GM21723 (cell line): ENCODE measurements around the gene PSMB5.

Experiments
- ATAC-seq: cut with Tn5 transposase; IDR thresholded peaks from one replicate; pipeline ENCODE4 v1.9.1; 2021; ENCODE audit warnings: mild to moderate bottlenecking, moderate library complexity; ENCODE audit not compliant: unreplicated experiment

Gene PSMB5

DNA sequence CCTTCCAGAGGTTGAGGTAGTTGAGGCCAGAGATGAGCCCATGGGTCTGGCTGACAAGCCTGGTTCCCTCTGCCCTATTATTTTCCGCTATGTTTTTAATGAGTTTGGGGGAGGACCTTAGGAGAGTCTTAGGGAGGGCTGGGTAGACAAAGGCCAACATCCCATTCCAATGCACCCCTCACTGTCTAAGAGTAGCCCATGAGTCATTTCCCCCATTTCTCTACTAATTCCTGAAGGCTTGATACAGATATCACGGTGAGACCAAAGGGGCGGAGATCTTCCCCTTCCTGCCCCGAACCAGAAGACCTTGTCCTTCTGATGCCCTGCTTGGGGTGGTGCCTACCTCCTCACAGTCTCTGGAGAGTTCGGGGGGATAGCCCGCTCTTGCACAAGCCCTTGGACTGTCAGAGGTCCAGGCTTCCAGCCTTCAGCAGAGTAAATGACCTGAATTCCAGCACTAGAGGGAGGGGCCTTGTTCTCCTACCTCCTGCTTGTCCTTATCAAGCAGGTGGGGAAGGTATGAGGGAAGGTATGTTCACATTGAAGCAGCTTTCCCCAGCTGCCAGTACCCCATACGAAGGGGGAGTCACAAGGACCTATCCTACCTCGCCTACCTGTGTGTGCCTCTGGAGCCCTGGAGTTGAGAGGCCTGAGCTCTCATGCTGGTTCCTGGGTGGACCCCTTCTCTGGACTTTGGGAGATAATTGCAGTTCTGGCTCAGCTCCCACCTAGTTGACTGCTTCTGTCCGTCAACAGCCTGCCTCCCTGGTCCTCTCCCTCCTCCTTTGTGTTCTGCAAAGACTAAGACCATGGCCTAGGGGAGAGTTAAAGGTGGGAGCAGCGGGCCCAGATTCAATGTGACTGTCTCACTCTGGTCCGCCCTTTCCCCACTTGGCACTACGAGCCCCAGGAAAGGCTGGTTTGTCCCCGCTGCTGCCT lies 11.0 kb upstream of the PSMB5 start:
- ATAC-seq = no peak

GRCh38 chr14:23044840-23045239 lies 10.1 kb upstream of the PSMB5 start:
- ATAC-seq = no peak

- no peak for ATAC-seq
Observed at GRCh38 chr14:23043754-23044153, 9.1 kb upstream of the PSMB5 start.

GRCh38 chr14:23043145-23043544 lies 8.4 kb upstream of the PSMB5 start:
- ATAC-seq = no peak

GRCh38 chr14:23042162-23042965 lies 7.7 kb upstream of the PSMB5 start, which contains the start of gene PSMB11:
Gene PSMB11 (plus strand): TSS chr14:23042212. CDS start chr14:23042226, 14 bp downstream.
- no peak for ATAC-seq

DNA sequence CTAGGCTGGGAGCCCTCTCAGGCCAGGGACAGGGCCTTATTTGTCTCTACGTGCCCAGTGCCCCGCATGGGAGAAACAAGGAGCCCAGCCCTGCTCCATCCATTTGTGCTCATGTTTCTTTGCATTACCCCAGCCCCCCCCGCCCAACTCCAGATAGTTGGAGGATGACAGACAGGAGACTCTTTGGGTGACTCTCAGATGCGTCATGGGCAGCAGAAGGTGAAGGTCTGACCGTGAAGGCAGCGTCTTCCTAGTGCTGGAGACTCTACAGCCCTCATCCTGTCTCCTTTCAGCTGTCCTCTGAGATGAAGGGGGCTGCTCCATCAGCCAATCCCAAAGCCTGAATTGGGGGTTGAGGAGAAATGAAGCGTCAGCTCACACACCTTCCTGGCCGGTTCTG lies 7.0 kb upstream of the PSMB5 start:
- no peak for ATAC-seq

DNA sequence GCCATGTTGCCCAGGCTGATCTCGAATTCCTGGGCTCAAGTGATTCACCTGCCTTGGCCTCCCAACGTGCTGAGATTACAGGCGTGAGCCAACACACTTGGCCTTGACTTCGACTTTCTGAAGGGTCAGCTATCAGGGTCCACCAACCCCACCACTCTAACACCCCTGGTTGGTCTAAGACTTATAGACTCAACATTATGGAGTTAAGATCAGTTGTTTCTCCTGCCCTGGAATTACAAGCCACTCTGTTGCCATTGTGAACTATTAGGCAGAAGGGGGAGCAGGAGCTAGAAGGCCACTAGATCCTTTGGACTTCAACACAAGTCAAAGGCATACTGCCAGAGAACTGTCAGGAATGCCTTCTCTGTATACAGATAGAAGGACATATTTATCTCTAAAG lies 5.4 kb upstream of the PSMB5 start:
- ATAC-seq = no peak

DNA sequence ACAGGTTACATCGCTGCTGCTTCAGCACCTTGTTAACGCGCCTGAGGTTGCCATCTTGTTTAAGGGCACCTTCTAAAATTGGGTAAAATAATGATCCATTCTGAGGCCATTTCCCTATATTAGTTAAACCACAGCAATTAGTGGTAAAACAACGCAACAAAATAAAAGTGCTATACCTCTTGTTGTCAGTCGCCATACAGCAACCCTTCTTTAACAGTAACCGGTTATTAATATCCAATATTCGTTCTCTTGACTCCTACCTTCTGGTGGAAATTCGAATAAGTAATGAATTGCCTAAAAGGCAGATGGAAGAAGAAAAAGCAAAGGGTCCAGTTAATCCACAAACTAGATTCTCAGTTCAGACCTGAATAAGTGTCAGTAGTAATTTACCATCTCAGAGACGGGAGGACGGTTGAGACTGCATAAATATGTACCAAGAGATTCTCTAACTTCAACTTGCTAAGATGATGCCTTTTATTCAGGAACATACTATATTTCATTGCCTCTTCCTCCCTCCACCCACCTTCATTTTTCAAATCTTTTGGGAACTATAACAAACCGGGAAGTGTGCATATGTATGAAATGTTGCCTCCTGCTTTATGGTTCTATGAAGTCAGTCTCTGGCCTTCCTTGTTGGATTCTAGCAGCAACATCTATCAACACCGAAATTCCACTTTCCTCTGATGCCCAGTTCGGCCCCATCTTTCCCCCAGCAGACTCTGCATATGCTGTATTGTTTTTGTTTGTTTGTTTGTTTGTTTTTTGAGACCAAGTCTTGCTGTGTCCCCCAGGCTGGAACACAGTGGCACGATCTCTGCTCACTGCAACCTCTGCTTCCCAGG lies 824 bp upstream of the PSMB5 start:
- no peak for ATAC-seq

DNA sequence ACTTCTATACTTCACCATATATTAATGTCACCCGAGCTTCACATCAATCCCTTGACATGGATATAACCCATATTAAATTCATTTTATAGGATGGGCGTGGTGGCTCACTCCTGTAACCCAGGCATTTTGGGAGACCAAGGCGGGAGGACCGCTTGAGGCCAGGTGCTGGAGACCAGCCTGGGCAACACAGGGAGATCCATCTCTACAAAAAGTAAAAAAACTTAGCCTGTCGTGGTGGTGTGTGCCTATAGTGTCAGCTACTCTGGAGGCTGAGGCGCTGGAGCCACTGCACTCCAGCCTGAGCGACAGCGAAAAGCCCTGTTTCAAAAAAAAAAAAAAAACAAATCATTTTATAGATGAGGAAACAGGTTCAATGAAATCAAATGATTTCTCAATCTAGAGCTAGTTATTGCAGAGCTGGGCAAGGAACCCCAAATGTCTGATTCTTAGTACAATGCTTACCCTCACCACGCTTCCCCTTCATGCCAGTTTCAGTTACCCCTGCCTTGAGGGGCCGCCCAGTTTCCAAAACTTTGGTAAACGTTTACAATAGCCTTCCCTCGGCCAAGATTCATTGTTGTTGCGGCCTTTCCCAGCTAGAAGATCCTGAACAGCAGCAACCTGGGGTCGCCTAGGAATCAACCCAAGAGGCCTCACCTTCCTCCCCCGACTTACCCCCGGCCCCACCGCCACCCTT lies 751 bp downstream of the PSMB5 start:
- peak; percentile 17 for ATAC-seq

DNA sequence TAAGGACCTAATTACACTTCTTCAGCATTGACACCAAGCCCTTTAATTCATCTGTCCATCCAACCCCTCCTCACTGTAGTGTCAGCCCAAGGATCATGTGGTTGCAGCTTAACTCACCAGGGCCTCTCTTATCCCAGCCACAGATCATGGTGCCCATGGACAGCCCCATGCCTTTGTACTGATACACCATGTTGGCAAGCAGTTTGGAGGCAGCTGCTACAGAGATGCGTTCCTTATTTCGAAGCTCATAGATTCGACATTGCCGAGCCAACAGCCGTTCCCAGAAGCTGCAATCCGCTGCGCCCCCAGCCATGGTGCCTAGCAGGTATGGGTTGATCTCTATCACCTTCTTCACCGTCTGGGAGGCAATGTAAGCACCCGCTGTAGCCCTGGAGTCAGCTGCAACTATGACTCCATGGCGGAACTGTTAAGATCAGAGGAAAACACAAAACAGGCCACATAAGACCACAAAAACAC lies 1.4 kb downstream of the PSMB5 start:
- no peak for ATAC-seq

DNA sequence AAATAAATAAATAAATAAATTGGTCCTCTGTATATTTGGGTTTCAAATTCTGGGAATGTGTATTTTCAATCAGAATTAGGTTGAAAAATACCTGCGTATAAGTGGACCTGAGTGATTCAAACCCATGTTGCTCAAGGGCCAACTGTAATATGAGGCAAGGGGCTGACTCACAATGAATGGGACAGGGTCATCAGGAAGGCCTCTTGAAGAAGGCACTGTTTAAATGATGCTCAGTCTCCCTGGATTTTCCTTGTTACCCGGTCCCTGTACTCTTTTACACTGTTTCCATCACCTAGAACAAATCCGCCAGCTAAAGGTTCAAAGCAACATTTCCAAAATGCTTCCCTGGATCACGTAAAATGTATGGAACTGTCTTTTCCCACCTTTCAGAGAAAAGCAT lies 3.8 kb downstream of the PSMB5 start:
- no peak for ATAC-seq

GRCh38 chr14:23028799-23029198 lies 5.9 kb downstream of the PSMB5 start:
- ATAC-seq = no peak

DNA sequence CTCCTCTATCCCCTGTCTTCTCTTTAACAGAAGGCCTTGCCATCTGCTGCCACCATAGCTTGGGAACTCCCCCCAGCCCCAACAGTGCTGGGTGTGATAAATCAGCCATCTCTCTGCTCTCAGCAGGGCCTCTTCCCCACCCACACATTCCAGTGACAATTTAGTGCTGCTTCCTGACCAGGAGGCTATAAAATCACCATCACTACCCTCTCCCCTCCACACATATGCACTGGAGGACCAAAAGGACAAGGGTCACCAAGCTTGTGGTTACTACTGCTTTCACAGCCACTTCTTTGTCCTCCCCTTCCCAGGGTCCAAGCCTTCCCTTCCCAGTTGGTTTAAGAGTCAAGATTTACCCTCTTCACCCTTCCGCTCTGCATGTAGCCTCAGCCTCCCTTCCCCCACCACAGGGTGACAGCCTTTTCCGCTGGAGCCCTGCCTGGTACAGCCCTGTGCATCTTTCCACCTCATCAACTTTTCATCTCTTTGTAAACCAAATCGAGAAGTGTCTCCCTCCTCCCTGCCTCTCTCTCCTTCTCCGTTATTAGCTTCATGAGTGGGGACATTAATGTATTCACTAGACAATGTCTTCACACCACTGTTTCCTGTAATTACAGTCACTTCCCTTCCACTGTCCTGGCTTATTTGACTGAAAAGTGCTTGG lies 9.4 kb downstream of the PSMB5 start:
- ATAC-seq = no peak

DNA sequence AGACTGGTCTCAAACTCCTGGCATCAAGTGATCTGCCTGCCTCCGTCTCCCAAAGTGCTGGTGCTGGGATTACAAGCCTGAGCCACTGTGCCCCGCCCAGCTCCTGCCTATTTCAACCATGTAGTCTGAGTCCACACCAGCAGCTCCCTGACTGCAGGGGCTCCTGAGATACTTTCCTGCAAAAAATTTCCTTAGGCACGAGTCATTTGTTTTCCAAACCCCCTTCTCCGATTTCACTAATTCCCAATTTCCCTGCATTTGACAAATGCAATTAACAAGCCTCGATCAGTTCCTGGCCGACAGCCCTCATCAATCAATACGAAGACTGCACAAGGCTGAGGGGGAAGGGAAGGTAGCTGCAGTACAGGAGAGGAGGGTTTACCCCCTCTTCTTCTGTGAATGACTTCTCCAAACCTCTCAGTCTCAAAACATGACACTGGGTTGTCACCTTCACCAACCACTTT lies 10.1 kb downstream of the PSMB5 start:
- ATAC-seq = no peak

- no peak for ATAC-seq
Observed at GRCh38 chr14:23023795-23024152, 10.9 kb downstream of the PSMB5 start.

- ATAC-seq = no peak
Observed at GRCh38 chr14:23023022-23023794, 11.5 kb downstream of the PSMB5 start.

DNA sequence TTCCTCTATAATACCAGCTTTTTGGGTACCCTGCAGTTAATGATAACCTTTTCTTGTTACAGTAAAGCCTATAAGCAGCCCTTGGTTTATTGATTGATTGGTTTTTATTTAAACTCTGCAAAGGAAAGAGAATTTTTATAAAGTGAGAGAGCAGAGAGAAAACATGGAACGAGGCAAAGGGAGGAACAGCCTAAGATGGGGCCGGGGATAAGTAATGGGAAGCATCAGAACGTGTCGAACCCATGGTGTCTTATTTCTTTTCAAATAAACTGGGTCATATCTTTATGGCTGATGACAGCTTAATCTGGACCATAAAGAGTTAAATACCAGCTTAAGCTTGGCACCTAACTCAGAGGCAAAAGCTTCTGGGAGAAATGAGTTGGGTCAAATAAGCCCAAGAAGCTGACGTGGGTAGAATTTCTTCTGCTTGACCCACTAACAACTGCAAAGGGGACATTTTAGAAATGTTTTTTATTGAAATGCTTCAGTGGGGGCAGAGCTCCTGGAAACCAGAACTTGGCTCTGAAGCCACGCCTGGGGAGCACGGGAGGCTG lies 12.7 kb downstream of the PSMB5 start:
- ATAC-seq = no peak

- no peak for ATAC-seq
Observed at GRCh38 chr14:23021434-23021833, 13.3 kb downstream of the PSMB5 start.
